Fibroblast of lung (primary cell): ENCODE data around the gene FKBP10. TPM values are rescaled to one million over a fixed set of nuclear protein-coding genes. Genes with fewer than 3 reads are reported as not detected.
A peak's percentile ranks its signal among the peaks of the same experiment; 100 is the strongest.

Source experiments
- DNase-seq, 2 donors: peaks; one replicate each; pipeline versions ENCODE4 v3.0.0 to v3.0.0-alpha.2; 2010; ENCODE audit warnings: low read depth in 2 of 2
- H2AFZ ChIP-seq: 2 replicates; pipeline ENCODE4 v1.5.1; 2012; ENCODE audit warnings: low read length, control low read depth, inconsistent platforms
- H3K27ac ChIP-seq: 2 replicates; pipeline ENCODE4 v1.5.1; 2011; ENCODE audit warnings: low read length, control low read depth; ENCODE audit not compliant: insufficient read depth
- H3K27me3 ChIP-seq: 2 replicates; pipeline ENCODE4 v1.5.1; 2011; ENCODE audit warnings: mild to moderate bottlenecking, low read length; ENCODE audit not compliant: control insufficient read depth, insufficient read depth
- H3K36me3 ChIP-seq: 2 replicates; pipeline ENCODE4 v1.5.1; 2011; ENCODE audit warnings: low read length; ENCODE audit not compliant: control insufficient read depth, insufficient read depth
- H3K4me1 ChIP-seq: 2 replicates; pipeline ENCODE4 v1.5.1; 2011; ENCODE audit warnings: low read length; ENCODE audit not compliant: control insufficient read depth, insufficient read depth; ENCODE audit errors: extremely low read depth
- H3K4me2 ChIP-seq: 2 replicates; pipeline ENCODE4 v1.5.1; 2011; ENCODE audit warnings: low read length, control low read depth; ENCODE audit not compliant: insufficient read depth; ENCODE audit errors: extremely low read depth
- H3K4me3 ChIP-seq, 4 experiments: fragments of 200-600 bp in 1 of 4; sonication (generic) in 1 of 4; replicated peaks in 1 of 4; 2 replicates each; pipeline ENCODE4 v1.5.1; 2011 to 2016; ENCODE audit warnings: low read length in 4 of 4, low read depth in 3 of 4, mild to moderate bottlenecking in 3 of 4, control low read depth in 2 of 4, inconsistent platforms in 1 of 4, mixed read lengths in 1 of 4; ENCODE audit not compliant: insufficient read depth in 1 of 4; ENCODE audit errors: control extremely low read depth in 1 of 4
- H3K79me2 ChIP-seq: 2 replicates; pipeline ENCODE4 v1.5.1; 2012; ENCODE audit warnings: mild to moderate bottlenecking, low read length, inconsistent platforms; ENCODE audit not compliant: control insufficient read depth, insufficient read depth
- H3K9ac ChIP-seq: 2 replicates; pipeline ENCODE4 v1.5.1; 2011; ENCODE audit warnings: mild to moderate bottlenecking, low read length, control low read depth; ENCODE audit not compliant: insufficient read depth
- H3K9me3 ChIP-seq: 2 replicates; pipeline ENCODE4 v1.5.1; 2012; ENCODE audit warnings: low read depth, low read length; ENCODE audit not compliant: control insufficient read depth, insufficient read depth
- H4K20me1 ChIP-seq: 2 replicates; pipeline ENCODE4 v1.5.1; 2011; ENCODE audit warnings: low read length; ENCODE audit not compliant: control insufficient read depth, insufficient read depth; ENCODE audit errors: extremely low read depth
- EZH2 ChIP-seq: IDR thresholded peaks from 2 replicates; pipeline ENCODE4 v1.5.1; 2012; ENCODE audit warnings: low read length, control low read depth, mild to moderate bottlenecking; ENCODE audit errors: missing control alignments
- polyA plus RNA-seq, 2 donors: library from polyadenylated mRNA; depleted of rRNA in 1 of 2; stranded (reverse) in 1 of 2; unstranded in 1 of 2; fragments of >200 nt; gene quantifications; 2 replicates each; pipeline ENCODE4 v1.2.1, GENCODE V29; 2011 to 2012; ENCODE audit warnings: missing spikeins in 1 of 2
- total RNA-seq: library from RNA; depleted of rRNA; stranded (reverse); fragments of >200 nt; gene quantifications from 2 replicates; pipeline ENCODE4 v1.2.1, GENCODE V29; 2014
- TF ChIP-seq, protein P1 (sequence below), 2 donors: IDR thresholded peaks in 1 of 2; conservative IDR thresholded peaks in 1 of 2; 1 replicate in 1 of 2; 2 replicates in 1 of 2; pipeline ENCODE4 v1.5.1; 2011 to 2012; ENCODE audit warnings: low read length in 2 of 2, control low read depth in 1 of 2, inconsistent platforms in 1 of 2, low read depth in 1 of 2, mild to moderate bottlenecking in 1 of 2

Gene FKBP10
- total and polyA plus RNA-seq, 2 donors (not counting 1 experiment from before 2014, with no cell fraction given): 182 to 242 TPM

GRCh38 chr17:41785859-41786226 is 27.0 kb upstream of the FKBP10 start:
- H3K4me3 ChIP-seq: peak overlapping the region; percentile 53 to 67 (median 58)
- H3K9me3 ChIP-seq: no peaks in the 10 kb centered on the region
- TF ChIP-seq, protein P1, sequence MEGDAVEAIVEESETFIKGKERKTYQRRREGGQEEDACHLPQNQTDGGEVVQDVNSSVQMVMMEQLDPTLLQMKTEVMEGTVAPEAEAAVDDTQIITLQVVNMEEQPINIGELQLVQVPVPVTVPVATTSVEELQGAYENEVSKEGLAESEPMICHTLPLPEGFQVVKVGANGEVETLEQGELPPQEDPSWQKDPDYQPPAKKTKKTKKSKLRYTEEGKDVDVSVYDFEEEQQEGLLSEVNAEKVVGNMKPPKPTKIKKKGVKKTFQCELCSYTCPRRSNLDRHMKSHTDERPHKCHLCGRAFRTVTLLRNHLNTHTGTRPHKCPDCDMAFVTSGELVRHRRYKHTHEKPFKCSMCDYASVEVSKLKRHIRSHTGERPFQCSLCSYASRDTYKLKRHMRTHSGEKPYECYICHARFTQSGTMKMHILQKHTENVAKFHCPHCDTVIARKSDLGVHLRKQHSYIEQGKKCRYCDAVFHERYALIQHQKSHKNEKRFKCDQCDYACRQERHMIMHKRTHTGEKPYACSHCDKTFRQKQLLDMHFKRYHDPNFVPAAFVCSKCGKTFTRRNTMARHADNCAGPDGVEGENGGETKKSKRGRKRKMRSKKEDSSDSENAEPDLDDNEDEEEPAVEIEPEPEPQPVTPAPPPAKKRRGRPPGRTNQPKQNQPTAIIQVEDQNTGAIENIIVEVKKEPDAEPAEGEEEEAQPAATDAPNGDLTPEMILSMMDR (conservative IDR thresholded peaks at IDR 0.05 in 1 of 2, IDR thresholded peaks at IDR 0.05 in 1 of 2; ENCODE audit: low read depth in 1 of 2, low read length in 2 of 2): no peak
- TF ChIP-seq EZH2: no peak
- H3K27me3 ChIP-seq: peaks cover 5% of the 10 kb centered on the region
- peak in 1 of 2 donors; percentile 22 for DNase-seq
- H3K36me3 ChIP-seq: no peaks in the 10 kb centered on the region
- H3K27ac ChIP-seq: no peak overlapping the region
- peak overlapping the region; percentile 50 for H3K9ac ChIP-seq
- H2AFZ ChIP-seq: no peak overlapping the region
- H3K4me1 ChIP-seq: peaks cover 5% of the 10 kb centered on the region
- peak overlapping the region; percentile 62 for H3K4me2 ChIP-seq
- H3K79me2 ChIP-seq: no peaks in the 10 kb centered on the region
- no peaks in the 10 kb centered on the region for H4K20me1 ChIP-seq

DNA sequence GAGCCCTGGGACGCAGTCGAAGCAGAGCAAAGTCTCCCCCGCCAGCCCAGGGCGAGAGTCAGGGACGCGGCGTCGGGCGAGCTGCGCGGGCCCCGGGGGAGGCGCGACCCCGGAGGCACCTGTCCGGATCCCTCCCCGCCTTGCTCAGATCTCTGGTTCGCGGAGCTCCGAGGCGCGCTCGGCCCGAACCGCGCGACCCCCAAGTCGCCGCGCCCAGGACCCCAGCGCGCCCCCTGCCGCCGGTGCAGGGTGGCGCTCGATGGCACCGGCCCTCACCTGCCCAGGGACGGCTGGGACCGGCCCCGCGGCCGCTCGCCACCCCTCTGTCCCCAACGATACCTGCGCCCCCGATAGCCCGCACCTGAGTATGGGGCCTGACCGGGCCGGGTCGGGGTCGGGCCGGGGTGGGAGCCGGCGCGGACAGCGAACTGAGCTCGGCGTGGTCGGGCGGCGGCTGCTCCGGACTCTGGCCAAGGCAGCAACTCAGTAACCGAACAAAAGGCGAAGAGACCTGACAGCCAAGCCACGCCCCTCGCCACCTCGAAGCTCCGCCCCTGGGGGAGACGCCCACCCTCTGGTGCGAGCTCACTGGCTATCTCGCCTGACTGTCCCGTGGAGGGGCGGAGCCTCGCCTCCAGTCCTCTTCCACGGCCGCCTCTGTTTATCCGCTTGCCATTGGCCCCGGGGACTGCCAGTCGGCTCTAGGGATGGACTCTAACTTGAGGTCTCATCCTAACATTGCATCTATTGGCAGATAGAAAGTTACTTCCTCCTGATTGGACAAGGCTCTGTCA is 26.4 kb upstream of the FKBP10 start, which contains the start of gene JUP:
Gene JUP, minus strand, starts transcription at position 485 of the 794 bp plus-strand sequence. CDS start 14,857 bp downstream, outside the sequence.
- Histone ChIP-seq H2AFZ (no peak within 1 kb of the TSS), H3K27ac (no peak within 1 kb of the TSS), H3K4me3 (peak within 1 kb of the TSS; percentile 53 to 67 (median 58)), H3K9ac (peak within 1 kb of the TSS; percentile 50), H4K20me1 (no peaks in the 10 kb centered on the region), H3K4me1 (peaks cover 5% of the 10 kb centered on the region), H3K9me3 (no peaks in the 10 kb centered on the region), H3K36me3 (no peaks in the 10 kb centered on the region), H3K27me3 (peaks cover 5% of the 10 kb centered on the region), H3K79me2 (no peaks in the 10 kb centered on the region), H3K4me2 (peak within 1 kb of the TSS; percentile 68)
- peak; percentile 98 to 99 for DNase-seq
- no peak for TF ChIP-seq EZH2
- TF ChIP-seq, protein P1 (conservative IDR thresholded peaks at IDR 0.05 in 1 of 2, IDR thresholded peaks at IDR 0.05 in 1 of 2; ENCODE audit: low read depth in 1 of 2, low read length in 2 of 2): peak in 1 of 2 donors; percentile 26

GRCh38 chr17:41787021-41787418 is 25.8 kb upstream of the FKBP10 start:
- H3K4me2 ChIP-seq: no peak overlapping the region
- H3K79me2 ChIP-seq: no peaks in the 10 kb centered on the region
- no peak overlapping the region for H3K27ac ChIP-seq
- no peaks in the 10 kb centered on the region for H3K9me3 ChIP-seq
- H3K4me3 ChIP-seq: no peak overlapping the region
- H4K20me1 ChIP-seq: no peaks in the 10 kb centered on the region
- H3K36me3 ChIP-seq: no peaks in the 10 kb centered on the region
- H2AFZ ChIP-seq: no peak overlapping the region
- TF ChIP-seq, protein P1 (conservative IDR thresholded peaks at IDR 0.05 in 1 of 2, IDR thresholded peaks at IDR 0.05 in 1 of 2; ENCODE audit: low read depth in 1 of 2, low read length in 2 of 2): no peak
- no peak for TF ChIP-seq EZH2
- no peak overlapping the region for H3K9ac ChIP-seq
- DNase-seq: no peak
- H3K4me1 ChIP-seq: peaks cover 5% of the 10 kb centered on the region
- peaks cover 5% of the 10 kb centered on the region for H3K27me3 ChIP-seq
